GM19239 (cell line): ENCODE data around the gene SRCIN1.

ENCODE experiments used
- DNase-seq: peaks from one replicate; pipeline ENCODE4 v3.0.0; 2011; ENCODE audit warnings: low spot score; ENCODE audit not compliant: insufficient read length
- FAIRE-seq: peaks from 2 replicates; lab custom pipeline; 2011; peaks lifted over from hg19 to GRCh38; lab: Jason Lieb, UNC

The SRCIN1 gene

DNA sequence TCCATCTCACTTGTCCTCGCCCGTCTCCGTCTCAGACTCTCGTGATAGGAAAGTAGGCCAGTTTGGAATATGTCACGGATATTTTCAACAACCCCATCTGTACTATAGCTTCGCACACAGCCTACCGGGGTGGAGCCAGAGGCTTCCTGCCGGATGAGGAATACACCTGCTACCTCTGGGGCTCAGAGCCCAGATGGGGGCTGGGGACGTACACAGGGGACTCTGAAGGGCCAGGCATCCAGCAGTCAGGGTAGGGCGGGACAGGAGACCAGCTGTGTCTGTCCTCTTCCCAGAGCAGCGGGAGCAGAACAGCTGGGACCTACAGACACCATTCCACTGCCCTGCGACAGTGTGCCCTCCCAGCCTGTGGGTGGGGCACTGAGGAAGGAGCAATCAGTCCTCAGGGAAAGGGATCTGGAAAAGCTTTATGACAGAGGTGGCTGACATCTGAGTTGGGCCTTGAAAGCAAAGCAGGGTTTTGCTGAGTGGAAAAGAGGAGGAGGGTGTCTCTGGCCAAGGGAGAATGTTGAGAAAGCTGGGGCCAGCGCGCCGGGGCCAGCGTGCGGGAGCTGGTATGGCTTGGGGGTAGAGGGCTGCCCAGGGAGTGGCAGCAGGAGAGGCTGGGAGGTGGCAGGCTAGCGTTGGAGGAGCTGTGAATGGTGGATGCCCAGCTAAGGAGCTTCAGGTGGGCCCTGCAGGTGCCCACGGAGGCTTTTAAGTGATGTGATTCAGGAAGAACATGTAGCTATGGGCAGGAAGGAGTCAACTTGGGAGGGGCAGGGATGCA, 11.5 kb upstream of the SRCIN1 start:
- no peak for DNase-seq
- no peak for FAIRE-seq

DNA sequence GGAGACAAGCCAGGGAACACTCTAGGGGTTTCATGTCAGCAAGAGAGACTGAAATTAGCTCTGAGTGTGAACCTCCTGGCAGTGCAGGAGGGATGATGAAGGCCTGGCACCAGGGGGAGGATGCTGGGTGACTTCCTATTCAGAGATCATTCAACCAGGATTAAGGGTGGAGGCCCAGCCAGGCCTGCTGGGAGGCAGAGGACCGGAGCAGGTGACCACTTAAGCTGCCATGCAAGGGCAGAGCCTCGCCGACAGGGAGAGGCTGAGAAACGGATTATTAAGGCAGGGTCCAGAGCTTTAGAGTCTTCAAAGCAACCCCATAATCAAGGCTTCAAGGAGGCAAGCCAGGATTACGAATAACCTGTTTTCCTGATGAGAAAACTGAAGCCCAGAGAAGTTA, 10.6 kb upstream of the SRCIN1 start:
- no peak for FAIRE-seq

DNA sequence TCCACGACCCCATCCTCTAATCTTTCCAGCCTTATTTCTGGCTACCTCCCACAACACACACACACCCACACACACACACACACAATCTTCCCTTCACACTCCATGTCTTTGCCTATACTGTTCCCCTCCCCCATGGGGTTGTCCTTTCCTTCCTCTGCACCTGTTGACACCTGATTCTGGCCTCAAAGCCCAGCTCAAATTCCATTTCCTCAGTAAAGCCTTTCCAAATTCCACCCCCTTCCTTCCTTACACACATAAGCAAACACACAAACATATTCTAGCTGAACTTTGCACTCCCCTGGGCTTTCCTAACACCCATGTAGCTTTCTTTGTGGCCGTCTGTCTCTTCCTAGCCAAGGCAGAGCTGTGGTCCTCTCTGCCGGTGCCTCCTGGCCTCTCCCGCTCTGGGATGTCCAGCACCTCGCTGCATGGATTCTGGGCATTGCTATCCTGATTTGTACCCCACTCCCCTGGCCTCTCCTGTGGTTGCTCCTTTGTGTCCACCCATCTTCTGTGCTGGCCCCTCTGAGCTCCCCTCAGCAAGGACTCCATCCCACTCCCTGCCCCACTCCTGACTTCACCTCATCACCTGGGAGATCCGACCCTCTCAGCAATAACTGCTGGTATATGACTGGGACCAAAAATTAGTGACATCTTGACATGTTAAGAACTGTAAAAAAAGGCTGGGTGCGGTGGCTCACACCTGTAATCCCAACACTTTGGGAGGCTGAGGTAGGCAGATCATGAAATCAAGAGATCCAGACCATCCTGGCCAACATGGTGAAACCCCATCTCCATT, 8.4 kb upstream of the SRCIN1 start:
- no peak for DNase-seq
- no peak for FAIRE-seq

More for the DNA sequence above, 10.6 kb upstream of the SRCIN1 start:
- DNase-seq, result no peak

DNA sequence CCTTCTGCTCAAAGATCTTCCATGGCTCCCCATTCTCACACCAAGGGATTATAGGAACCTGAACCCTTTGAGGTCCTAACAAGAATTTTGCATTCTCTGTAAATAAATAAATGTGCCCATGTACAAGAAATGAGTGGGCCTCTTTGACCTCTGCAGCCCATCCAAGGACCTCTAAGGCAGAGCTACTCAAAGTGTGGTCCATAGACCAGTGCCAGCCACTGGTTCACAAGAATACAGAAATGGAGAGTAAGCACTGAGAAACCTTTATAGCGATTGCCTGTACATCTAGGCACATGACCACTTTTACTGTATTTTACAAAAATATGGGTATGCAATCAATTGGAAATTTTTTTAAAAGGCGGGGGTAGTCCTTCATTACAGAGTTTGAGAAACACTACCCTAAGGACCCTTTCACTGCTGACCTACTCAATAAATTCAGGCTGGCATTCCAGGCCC, 7.8 kb upstream of the SRCIN1 start:
- DNase-seq, result no peak
- FAIRE-seq, result no peak

DNA sequence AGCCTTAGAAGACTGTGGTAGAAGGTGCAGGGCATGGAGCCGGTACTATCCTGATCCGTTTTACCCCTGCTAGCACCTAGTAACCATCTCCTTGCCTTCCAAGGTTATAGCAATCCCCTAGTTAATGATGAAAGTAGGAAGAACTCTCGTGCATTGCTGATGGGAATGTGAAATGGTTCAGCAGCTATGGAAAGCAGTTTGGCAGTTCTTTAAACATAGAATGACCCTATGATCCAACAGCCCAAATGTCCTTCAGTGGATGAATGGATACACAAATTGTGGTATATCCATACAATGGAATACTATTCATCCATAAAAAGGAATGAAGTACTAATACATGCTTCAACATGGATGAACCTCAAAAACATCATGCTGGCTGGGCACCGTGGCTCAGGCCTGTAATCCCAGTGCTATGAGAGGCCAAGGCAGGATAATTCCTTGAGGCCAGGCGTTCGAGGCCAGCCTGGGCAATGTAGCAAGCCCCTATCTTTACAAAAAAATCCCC, 6.2 kb upstream of the SRCIN1 start:
- DNase-seq (no peak), FAIRE-seq (no peak)

DNA sequence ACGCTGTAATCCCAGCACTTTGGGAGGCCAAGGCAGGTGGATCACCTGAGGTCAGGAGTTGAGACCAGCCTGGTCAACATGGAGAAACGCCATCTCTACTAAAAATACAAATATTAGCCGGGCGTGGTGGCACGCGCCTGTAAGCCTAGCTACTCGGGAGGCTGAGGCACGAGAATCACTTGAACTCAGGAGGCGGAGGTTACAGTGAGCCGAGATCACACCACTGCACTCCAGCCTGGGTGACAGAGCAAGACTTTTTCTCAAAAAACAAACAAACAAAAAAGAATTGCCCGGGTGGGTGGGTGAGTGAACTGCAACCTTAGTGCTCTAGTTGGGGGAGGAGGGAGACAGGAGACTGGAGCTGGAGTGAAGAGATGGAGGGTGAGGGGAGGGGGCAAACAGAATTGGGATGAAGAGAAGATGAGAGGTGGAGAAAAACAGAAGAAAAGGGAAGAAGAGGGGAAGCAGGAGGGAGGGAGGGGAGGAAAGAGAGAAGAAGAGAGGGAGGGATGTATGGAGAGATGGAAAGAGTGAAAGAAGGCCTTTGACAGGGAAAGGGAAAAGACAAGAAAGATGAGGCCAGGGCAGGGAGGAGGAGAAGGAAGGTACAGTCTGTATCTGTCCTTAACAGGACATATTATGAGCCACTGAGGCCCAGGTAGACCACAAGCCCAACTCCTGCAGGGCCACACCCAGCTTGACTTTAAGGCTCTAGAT, 5.5 kb upstream of the SRCIN1 start:
- no peak for FAIRE-seq
- no peak for DNase-seq

DNA sequence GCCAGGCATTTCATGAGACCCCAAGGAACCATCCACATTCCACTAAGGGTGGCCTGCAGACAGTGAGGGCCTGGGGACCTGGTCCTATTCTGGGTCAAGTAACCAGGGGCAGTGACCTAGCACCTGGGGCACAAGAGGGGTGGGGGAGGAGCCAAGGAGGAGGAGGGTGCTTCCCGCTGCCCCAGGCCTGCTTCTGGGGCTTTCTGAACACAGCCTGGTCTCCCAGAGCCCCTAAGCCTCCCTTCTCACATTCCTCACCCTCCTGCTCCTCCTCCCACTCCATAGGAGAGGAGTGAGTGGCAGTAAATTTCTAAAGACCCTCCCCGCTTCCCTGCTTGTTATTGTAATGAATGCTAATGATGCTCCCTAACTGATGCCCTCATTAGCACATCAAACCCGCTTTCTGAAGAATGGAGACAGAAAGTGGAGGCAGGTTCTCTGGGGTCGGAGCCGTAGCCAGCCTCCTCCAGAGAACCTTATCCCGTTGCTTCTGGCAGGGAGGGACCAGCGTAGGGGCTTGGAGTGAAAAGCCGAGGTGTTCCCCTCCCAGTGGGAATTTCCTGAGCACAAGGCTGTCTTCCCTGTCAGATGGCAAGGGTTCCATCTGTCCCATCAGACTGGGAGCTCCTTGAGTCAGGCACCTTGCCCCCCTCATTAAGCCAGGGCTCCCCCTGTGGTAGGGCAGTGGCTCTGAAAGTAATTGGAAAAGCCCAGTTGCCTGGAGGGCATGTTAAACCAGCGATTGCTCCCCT, 3.7 kb upstream of the SRCIN1 start:
- no peak for FAIRE-seq
- no peak for DNase-seq

DNA sequence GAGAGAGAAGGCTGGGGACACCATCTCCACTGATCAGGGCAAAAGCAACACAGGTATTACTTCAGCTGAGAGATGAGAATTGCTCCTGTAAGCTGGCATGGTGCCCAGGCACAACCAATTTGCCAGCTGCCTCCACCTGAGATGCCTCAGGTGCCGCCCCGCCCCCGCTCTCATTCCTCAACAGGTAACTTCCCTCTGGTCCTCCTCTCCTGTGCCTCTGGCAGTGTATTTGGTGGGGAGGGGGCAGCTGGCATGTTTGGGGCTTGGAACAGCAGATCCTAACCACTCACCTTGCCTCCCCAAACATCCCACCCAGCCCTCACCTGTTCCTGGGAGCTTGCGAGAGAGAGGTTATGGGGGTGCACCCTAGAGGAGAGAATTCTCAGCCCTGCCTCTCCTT, 2.9 kb upstream of the SRCIN1 start:
- FAIRE-seq (no peak), DNase-seq (no peak)

DNA sequence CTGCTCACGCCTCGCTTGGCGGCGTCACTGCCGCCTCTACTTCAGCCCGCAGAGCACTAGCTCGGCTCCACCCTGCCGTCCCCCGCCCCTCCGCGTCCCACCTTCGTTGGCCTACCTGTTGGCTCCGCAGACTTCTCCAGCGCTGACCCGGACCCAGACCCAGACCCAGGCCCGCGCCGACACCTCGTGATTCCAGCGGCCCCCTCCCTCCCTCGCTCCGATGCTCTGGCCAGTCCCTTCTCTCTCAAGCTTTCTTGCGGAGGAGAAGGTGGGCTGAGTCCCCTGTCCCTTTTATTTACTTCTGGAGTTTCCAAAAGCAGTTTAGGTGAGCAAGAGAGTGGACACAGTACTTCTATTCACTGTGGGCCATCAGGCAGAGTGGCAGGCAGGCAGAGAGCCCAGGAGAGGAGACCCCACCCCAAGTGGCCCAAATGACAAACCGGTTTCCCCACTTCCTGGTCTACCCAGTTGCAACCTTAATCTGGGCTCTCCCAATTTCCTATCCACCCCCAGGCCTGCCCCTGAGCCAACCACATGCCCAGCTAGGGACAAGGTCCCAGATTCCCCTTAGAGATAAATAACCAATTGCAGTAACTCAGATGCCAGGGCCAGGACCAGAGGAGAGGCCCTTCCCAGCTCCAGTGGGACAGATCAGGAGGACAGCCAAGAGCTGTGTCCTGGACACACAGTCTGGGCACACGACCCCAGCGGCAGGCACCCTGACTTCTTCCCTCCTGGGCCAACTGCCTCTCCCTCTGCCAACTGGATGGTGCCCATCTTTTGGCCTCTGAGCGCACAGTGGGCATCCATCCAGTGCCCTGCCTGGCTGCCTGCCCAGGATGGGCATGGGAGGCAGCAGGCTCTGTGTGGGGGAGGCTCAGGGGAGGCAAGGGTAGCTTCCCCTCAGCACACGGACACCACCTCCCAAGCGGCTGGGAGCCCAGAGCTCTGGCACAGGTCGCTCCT, 1.2 kb upstream of the SRCIN1 start:
- no peak for DNase-seq
- FAIRE-seq, result no peak

DNA sequence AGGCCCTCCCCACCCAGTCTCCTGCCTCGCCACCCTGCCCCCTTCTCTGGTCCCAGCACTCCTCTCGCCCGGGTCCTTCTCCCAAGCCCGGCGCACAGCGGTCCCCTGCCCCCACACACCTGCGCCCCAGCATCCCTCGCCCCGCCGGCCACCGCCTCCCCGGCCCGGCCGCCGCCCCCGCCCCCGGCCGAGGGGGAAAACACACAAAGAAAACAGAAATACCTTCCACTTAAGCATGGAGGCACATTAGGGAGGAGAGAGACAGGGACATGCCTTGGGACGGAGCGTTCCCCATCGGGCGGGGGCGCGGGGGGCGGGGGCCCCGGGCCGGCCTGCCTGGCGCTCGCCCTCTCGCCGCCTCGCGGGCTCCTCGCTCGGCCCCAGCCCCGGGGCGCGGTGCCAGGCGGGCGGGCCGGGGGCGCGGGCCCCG, 326 bp downstream of the SRCIN1 start:
- no peak for FAIRE-seq

DNA sequence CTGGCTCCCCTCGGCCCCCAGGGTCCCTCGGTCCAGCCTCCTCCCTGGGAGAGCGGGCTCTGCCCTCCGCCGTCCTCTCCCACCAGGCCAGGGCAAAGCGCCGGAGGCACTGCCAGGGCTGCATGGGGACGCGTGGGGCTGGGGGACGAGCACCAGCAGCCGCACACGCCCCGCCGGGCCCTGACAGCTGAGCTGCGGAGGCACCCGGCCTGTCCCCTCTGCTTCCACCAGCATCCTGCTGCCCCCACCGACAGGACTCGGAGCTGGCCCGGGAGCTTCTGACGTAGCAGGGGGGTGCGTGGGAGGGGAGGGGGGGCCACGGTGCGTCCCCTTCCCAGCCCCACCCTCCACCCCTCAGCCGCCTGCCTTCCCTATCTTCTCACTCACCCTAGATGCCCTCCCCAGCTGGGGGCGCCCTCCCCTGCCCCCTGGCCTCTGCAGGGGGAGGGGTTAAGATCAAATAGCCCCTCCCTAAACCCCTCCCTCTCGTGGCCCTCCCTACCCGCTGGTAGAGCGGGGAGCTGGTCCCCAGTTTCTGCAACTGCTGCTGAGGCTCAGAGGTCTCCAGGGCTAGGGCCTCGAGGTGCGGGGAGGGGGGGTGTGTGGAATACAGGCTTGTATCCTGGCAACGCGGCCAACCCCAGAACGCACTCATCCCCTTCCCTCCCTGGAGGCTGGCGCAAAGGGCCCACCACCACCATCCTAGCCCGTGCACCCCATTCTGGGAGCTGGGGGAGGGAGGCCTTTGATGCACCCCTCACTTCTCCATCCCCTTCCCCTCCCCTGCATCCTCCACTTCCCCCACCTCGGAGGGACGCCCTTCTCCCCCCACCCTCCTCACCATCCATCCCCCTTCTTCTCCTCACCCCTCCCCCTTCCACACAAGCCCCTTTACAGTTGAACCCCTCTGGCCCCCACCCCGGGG, 1.0 kb downstream of the SRCIN1 start:
- FAIRE-seq (no peak), DNase-seq (no peak)

More for the DNA sequence above, 326 bp downstream of the SRCIN1 start:
- peak; percentile 54 for DNase-seq

DNA sequence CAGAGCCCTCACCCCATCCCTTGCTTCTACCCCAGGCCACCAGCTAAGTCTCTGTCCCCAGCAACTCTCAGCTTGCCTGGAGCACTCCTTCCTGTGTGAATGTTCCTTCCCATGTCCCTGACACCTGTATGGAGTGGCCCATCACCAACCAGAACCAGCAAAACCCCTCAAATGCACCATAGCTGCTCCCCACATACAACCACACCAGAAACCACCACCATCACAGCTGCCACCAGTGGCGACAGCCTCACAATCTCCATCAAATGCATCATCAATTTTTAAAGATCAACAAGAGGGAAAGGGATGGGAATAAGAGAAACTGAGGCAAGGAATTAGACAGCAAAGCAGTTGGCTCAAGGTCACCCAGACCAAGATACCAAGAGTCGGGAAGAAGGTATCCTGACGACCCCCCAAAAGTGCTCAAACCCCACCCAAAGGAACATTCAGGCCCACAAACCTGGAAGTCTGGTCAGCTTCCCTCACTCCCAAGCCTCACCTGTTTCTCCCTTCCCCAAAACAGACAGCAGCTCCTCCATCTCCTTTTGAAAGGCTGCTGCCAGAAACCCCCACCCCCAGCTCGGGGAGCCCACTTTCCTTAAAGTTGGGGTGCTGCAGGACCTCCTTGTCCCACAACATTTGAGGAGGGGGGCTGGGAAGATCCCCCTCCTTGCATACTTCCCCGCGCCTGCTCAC, 1.8 kb downstream of the SRCIN1 start:
- FAIRE-seq, result no peak

DNA sequence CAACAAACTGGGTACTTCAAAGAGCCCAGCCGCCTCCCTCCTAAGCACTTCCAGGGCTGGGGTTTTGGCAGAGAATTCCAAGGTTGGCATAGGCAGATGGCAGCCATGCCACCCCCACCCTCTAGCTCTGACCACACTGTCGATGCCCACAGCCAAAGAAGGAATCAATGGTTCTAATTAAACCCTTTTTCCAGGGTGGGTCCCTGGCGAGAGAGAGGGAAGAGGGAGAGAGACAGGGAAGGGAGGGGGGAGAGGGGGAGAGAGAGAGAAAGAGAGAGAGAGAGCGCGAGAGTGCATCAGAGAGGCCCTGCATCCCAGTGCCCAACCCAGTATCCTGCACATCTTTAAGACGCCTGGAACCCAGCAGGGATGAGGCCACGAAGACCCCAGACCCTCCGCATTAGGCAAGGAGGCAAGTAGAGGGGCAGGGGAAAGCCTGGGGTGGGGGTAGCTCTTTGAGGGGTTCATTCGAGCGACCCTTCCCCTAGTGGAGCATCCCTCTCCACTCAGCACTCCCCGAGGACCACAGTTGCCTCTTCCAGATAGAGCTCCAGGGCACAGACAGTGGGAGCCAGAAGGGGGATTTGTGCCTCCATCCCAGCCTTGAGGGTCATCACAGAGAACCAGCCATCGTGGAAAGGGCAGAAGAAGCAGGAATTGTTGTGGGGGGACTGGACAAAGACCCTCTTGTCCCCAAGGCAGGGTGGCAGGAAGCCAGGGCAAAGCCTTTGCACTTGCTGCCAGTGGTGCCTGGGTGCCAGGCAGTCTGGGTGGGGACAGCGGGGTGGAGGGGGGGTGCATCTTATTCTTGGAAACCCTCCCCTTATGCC, 2.6 kb downstream of the SRCIN1 start:
- FAIRE-seq (no peak), DNase-seq (no peak)

More for the DNA sequence above, 1.8 kb downstream of the SRCIN1 start:
- DNase-seq, result no peak

DNA sequence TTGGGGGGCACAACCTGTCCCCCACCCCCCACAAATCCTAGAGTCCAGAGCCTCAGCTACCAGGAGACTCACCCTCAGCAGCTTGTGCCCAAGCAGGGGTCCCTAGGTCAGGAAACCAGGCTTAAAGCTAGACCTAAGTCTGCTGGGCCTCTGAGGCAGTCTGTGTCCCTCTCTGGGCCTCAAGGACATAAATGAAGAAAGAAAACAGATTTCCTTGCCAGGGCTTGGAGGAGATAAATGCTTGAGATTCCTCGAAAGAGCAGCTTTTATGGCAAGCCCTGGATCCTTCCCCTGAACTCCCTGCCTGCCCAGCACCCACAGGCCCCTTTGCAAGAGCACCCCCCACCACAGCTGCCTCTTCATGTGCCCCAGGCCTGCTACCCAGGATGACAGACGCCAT, 3.3 kb downstream of the SRCIN1 start:
- no peak for FAIRE-seq
- no peak for DNase-seq

DNA sequence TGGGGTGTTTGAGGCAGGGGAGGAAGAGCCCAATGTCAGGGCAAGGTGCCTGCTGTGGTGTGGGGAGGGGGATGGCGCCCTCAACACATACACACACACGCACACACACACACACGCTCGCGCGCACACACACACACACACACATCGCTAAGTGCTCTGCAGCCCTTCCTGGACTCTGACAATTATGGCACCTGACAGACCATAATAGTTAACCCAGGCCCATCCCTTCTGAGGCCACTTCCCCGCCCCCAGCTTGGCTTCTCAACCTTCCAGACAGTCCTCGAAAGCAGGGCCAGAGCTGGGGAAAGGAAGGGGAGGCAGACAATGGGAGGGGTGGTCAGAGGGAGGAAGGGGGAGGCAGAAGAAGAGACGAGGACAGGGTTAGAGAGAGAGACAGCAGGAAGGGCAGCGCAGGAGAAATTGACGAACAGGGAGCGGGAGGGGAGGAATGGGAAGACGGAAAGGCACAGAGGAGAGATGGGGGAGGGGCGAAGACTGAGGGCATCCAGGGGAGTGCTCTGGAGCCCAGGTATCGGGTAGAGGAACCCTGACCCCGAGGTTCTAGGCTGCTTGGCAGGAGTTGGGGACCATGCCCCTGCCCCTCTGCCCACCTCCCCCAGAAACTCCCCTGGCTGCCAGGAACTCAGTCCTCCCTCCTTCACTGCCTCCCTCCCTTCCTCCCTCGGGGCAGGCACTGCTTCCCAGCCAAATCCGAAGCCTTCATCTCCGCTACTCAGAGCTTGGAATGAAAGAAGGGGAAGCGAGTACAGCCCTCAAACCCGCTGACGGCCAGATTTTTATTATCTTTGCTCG, 4.0 kb downstream of the SRCIN1 start:
- DNase-seq, result no peak
- FAIRE-seq, result no peak
